Activated effector memory CD4-positive, alpha-beta T cell treated with anti-CD3 and anti-CD28 coated beads, Interleukin-2, amount 50 U/mL, for 16 hours (primary cell): ENCODE results near the gene ZNF878.

Experiments
- DNase-seq: peaks from one replicate; pipeline ENCODE4 v3.0.0-alpha.2; 2020

Gene ZNF878

DNA sequence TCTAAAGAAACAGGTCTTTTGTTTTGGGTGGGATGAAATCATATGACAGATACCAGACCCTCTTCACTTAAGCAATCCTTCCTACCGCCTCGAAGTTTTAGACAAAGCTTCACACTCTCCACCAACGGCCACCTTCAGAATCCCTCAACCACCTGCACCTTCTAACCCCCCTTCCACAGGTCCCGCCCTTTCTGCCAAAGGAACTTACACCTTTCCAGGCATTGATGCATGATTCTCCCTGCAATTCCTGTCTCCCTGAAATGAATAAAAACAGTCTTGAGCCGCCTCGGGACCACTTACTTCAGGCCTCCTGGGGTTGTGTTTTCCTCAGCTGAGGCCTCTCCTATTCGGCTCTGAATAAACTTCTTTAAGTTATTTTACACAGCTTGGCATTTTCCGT is 18.1 kb downstream of the ZNF878 start:
- DNase-seq: no peak

DNA sequence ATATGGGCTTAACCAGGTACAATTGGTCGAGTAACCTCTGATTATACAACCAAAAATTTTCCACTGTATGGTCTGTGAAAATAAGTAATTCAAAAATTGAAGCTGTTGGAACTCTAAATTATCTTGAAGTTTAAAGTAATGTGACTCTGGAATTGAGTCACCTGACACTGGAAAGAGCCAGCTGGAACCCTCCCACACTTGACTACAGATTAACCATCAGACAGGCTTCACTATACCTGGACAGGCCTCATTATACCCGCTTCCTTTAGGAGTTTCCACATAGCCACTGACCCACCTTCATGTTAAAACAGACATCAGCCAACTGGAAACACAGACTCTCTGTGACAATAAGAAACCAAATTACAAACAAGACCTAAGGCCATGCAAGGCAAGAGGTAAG is 18.6 kb downstream of the ZNF878 start:
- no peak for DNase-seq

GRCh38 chr19:12015753-12016116 is 37.0 kb downstream of the ZNF878 start:
- DNase-seq: no peak

DNA sequence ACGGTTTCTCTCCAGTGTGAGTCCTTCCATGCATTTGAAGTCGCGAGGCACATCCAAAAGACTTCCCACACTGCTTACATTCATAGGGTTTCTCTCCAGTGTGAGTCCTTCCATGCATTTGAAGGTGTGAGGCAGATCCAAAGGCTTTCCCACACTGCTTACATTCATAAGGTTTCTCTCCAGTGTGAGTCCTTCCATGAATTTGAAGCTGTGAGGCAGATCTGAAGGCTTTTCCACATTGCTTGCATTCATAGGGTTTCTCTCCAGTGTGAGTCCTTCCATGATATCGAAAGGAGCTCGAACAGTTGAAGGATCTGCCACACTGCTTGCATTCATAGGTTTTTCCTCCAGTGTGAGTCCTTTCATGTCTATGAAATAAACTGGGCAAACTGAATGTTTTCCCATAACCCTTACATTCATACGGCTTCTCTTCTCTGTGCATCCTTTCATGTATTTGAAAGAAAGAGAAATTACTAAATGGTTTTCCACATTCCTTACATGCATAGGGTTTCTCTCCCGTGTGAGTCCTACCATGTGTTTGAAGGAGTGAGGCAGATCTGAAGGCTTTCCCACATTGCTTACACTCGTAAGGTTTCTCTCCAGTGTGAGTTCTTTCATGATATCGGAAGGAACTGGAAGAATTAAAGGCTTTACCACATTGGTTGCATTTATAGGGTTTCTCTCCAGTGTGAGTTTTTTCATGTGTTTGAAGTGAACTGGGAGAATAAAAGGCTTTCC is 37.6 kb downstream of the ZNF878 start:
- no peak for DNase-seq

DNA sequence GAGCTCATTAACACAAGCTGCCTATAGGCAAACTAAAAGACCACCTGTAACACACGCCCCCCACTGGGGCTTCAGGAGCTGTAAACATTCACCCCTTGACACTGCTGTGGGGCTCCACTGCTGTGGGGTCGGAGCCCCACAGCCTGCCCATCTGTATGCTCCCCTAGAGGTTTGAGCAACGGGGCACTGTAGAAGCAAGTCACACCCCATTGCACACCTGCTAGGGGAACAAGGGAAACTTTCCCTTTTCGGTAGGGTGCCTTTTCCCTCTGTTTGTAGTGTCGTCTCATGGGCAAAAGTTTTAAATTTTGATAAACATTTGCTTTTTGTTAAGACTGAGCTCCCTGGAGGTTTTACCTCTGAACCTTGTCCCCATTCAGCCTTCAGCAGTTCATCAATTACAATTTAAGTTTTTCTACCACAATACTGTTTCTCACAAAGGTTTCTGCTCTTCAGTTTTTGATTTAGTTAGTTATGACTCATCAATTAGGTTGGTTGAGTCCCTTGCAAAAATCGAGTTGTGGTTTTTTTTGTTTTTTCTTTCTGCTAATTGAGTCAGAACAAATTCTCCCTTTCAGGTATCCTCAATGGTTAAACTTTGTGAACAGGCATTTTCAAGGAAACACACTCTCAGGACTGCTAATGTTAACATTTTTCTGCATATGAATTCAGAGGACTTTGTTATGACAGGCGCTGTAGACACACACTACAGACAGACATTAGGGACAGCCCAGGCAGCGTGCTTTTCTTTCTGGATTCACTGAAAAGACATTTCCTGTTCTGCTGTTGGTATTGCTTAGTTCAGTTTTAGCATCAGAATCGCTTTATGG is 52.4 kb downstream of the ZNF878 start:
- no peak for DNase-seq

DNA sequence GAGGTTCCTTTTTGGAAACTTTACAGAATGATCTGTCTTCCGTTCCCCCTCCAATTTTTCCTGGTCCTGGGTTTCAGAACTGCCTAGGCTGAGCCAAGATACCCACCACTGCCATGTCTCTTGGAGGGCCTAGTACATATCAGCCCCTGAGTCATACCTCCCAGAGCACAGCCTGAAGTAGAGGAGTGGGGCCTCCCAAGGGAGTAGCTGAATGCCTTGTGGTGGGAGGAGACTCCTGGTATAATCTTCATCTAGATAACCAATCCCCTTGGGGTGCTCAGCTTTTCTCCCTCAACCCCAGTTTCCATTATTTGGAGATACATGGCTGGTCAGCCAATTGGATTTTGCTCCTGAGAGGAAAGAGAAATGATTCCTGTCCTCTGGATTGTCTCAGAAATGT is 57.6 kb downstream of the ZNF878 start:
- no peak for DNase-seq
